Measurements from ENCODE around the gene GPD2. TPM values are rescaled to one million over a fixed set of nuclear protein-coding genes. Genes with fewer than 3 reads are reported as not detected.

Gene GPD2
- 16.1 to 35.3 TPM (median 19.9 TPM) in 5 replicates for total RNA-seq (2022; extraction: Qiagen RNA extraction)

GRCh38 chr2:156435718-156436496 is at the start of gene GPD2:
TSS of gene GPD2 (plus strand) at chr2:156436379. CDS start at chr2:156476106, 39,727 bp downstream.

Other genes with a start within 250 kb of the GPD2 start
- 1.7 to 3.1 TPM (median 2.1 TPM) in 5 replicates for gene NR4A2, start 103.7 kb upstream of the GPD2 start, total RNA-seq (2022; extraction: Qiagen RNA extraction)